Right atrium auricular region (tissue), 2 donors: ENCODE data around the gene ERGIC1. TPM values are rescaled to one million over a fixed set of nuclear protein-coding genes. Genes with fewer than 3 reads are reported as not detected.

ENCODE experiments used
- DNase-seq: peaks from one replicate; pipeline ENCODE4 v3.0.0-alpha.2; 2019; ENCODE audit warnings: low spot score
- H3K27ac ChIP-seq, 2 donors: fragments of 200-600 bp; sonication (generic); 1 replicate in 1 of 2; 2 replicates in 1 of 2; pipeline ENCODE4 v1.5.1; 2016 to 2019
- H3K27me3 ChIP-seq, 2 donors: fragments of 200-600 bp; sonication (generic); one replicate each; pipeline versions ENCODE4 v1.5.1 to v1.6.0; 2017 to 2019
- H3K36me3 ChIP-seq: fragments of 200-600 bp; sonication (generic); one replicate; pipeline ENCODE4 v1.5.1; 2016
- H3K4me1 ChIP-seq, 2 donors: fragments of 200-600 bp; sonication (generic); one replicate each; pipeline versions ENCODE4 v1.5.1 to v1.6.0; 2017 to 2019
- H3K4me3 ChIP-seq, 2 donors: fragments of 200-600 bp; sonication (generic); 1 replicate in 1 of 2; 2 replicates in 1 of 2; pipeline ENCODE4 v1.5.1; 2017 to 2019; ENCODE audit warnings: mild to moderate bottlenecking in 1 of 2, moderate library complexity in 1 of 2
- H3K9me3 ChIP-seq, 2 donors: fragments of 200-600 bp; sonication (generic); one replicate each; pipeline ENCODE4 v1.5.1; 2019
- CTCF ChIP-seq, 2 donors: fragments of 200-600 bp; sonication (generic); IDR thresholded peaks; one replicate each; pipeline ENCODE4 v1.5.1; 2019; ENCODE audit warnings: antibody characterized with exemption in 2 of 2
- total RNA-seq, 2 donors: library from RNA; depleted of rRNA; stranded (reverse); fragments of >200 nt; gene quantifications; one replicate each; pipeline ENCODE4 v1.1.0, GENCODE V29; 2016

Gene ERGIC1
- total RNA-seq, 2 donors from 2014 or later: 70.7 to 113 TPM

GRCh38 chr5:172911628-172911880 is 77.5 kb downstream of the ERGIC1 start:
- Histone ChIP-seq H3K27ac (peak overlapping the region; percentile 66 to 68), H3K36me3 (peaks cover 22% of the 10 kb centered on the region), H3K9me3 (no peaks in the 10 kb centered on the region), H3K4me3 (no peak overlapping the region), H3K27me3 (no peaks in the 10 kb centered on the region), H3K4me1 (peaks cover 0 to 33% of the 10 kb centered on the region in 2 donors)
- no peak for DNase-seq
- no peak for TF ChIP-seq CTCF (IDR thresholded peaks at IDR 0.05)

GRCh38 chr5:172911976-172912375 is 77.9 kb downstream of the ERGIC1 start:
- H3K4me3 ChIP-seq: no peak overlapping the region

GRCh38 chr5:172913117-172913850 is 79.2 kb downstream of the ERGIC1 start:
- Histone ChIP-seq H3K36me3 (peaks cover 30% of the 10 kb centered on the region), H3K4me1 (peaks cover 0 to 31% of the 10 kb centered on the region in 2 donors), H3K4me3 (no peak overlapping the region), H3K27me3 (no peaks in the 10 kb centered on the region), H3K27ac (peak overlapping the region; percentile 20 to 68), H3K9me3 (no peaks in the 10 kb centered on the region)
- TF ChIP-seq CTCF (IDR thresholded peaks at IDR 0.05): no peak
- DNase-seq: no peak

More at GRCh38 chr5:172911976-172912375, 77.9 kb downstream of the ERGIC1 start:
- Histone ChIP-seq H3K27me3 (no peaks in the 10 kb centered on the region), H3K9me3 (no peaks in the 10 kb centered on the region), H3K27ac (peak overlapping the region; percentile 66 to 68), H3K36me3 (peaks cover 22% of the 10 kb centered on the region), H3K4me1 (peaks cover 0 to 31% of the 10 kb centered on the region in 2 donors)
- TF ChIP-seq CTCF (IDR thresholded peaks at IDR 0.05): no peak
- no peak for DNase-seq

GRCh38 chr5:172915514-172915913 is 81.5 kb downstream of the ERGIC1 start:
- Histone ChIP-seq H3K27ac (no peak overlapping the region), H3K36me3 (peaks cover 46% of the 10 kb centered on the region), H3K4me3 (no peak overlapping the region), H3K27me3 (no peaks in the 10 kb centered on the region), H3K9me3 (no peaks in the 10 kb centered on the region), H3K4me1 (peaks cover 0 to 39% of the 10 kb centered on the region in 2 donors)
- DNase-seq: no peak
- TF ChIP-seq CTCF (IDR thresholded peaks at IDR 0.05): no peak

- Histone ChIP-seq H3K9me3 (no peaks in the 10 kb centered on the region), H3K36me3 (peaks cover 55% of the 10 kb centered on the region), H3K27ac (no peak overlapping the region), H3K27me3 (no peaks in the 10 kb centered on the region), H3K4me3 (no peak overlapping the region), H3K4me1 (peaks cover 0 to 8% of the 10 kb centered on the region in 2 donors)
- no peak for TF ChIP-seq CTCF (IDR thresholded peaks at IDR 0.05)
- no peak for DNase-seq
These were observed 84.6 kb downstream of the ERGIC1 start for GRCh38 chr5:172918421-172919371.
